ELF-1 (cell line): ENCODE data around the gene TPP1.

Source experiments
- DNase-seq: peaks from one replicate; pipeline ENCODE4 v3.0.0-alpha.2; 2016; ENCODE audit warnings: low read depth, low spot score

TPP1 gene

DNA sequence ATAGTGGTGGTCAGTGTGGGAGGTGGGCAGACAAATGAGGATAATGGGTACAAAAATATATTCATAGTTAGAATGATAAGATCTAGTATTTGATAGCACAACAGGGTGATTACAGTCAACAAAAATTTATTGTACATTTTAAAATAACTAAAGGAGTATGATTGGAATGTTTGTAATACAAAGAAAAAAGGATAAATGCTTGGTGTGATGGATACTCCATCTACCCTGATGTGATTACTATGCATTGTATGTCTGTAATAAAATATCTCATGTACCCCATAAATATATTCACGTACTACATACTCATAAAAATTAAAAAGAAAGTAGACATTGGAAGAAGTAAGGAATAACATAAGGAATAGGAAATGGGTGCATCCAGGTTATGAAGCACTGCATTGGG lies 31.2 kb downstream of the TPP1 start:
- DNase-seq, result no peak

DNA sequence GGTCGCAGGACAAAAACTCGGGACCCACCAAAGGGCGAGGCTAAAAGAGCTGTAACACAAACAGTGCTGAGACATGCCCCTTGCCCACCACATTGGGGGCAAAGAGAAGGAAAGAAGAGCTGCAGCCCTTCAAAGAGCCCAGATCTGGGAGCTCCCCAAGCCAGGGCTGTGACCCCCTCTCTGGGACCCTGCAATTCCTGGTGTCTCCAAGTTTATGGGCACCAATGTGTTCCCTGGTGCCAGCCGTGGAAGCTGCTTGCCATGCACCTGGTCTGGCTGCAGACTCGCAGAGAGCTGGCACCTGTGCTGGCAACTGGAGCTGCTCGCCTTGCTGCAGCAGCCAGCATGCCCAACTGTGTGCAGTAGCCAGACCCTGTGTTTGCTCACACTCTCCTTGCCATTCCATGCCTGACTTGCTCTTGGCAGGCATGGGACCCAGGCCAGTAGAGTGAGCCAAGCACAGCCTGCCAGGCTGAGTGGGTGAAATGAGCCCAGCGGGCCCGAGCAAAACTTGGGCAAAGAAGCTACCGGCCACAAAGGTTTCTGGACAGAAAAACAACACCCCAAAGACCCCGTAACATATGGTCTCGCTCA lies 31.8 kb downstream of the TPP1 start:
- DNase-seq, result no peak

DNA sequence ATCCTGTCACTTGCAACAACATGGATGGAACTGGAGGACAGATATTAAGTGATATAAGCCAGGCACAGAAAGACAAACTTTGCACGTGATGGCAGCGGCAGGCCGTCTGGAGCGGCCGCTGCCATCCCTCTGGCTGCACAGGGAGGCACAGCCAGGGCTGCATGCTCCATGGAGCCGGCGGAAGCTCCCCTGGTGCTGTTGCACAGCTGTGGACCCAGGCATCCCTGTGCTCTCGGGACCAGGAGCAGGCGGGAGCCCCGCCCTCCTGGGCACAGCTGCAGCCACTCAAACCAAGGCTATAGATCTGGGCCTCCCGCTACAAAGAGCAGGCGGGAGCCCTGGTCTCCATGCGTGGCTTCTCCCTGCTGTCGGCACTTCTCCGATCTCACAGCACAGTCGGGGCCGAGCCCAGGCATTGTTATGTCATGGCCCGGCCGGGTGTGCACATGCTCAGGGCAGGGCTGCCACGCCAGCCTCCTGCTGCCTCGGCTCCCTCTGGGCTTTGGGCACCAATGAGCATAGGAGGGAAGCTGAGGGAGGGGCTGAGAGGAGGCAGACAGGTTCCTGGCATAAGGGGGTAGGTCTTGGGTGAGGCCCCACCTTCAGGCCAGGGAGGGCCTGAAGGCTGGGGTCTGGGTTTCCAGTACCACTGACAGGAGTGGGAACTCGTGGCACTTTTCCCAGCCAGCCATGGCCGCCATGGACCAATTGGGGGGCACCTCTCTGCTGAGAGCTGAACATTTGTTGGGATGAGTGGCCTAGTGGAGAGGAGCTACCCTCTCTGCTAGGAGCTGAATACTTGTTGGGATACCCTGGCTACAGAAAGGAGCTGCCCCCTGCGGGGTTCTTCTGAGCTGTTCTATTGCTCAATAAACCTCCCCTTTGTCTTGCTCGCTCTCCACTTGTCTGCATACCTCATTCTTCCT lies 32.5 kb downstream of the TPP1 start:
- DNase-seq, result no peak

DNA sequence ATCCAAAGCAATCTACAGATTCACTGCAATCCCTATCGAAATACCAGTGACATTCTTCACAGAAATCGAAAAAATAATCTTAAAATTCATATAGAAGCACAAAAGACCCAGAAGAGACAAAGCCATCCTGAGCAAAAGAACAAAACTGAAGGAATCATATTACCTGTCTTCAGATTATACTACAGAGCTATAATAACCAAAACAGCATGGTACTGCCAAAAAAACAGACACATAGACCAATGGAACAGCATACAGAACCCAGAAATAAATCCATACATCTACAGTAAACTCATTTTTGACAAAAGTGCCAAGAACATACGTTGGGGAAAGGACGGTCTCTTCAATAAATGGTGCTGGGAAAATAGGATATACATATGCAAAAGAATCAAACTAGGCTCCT lies 34.7 kb downstream of the TPP1 start:
- no peak for DNase-seq

DNA sequence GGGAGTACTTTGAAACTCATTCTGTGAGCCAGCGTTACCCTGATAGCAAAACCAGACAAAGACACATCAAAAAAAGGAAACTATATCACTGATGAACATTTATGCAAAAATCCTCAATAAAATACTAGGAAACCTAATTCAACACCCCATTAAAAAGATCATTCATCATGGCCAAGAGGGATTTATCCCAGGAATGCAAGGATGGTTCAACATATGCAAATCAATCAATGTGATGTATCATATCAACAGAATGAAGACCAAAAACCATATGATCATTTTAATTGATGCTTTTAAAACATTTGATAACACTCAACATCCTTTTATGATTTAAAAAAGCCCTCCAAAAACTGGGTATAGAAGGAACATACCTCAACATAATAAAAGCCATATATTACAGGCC lies 35.6 kb downstream of the TPP1 start:
- no peak for DNase-seq

DNA sequence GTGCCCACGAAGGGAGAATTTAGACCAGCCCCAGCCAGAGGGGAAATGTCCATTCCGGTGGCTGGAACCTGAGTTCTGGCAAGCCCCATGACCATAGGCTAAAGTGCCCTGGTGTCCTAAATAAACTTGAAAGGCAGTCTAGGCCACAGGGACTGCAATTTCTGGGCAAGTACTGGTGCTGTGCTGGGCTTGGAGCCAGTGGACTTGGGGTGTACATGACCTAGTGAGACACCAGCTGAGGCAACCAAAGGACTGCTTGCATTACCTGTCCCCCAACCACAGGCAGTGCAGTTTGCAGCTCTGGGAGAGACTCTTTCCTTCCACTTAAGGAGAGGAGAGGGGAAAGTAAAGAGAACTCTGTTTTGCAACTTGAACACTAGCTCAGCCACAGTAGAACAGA lies 39.5 kb downstream of the TPP1 start:
- no peak for DNase-seq

DNA sequence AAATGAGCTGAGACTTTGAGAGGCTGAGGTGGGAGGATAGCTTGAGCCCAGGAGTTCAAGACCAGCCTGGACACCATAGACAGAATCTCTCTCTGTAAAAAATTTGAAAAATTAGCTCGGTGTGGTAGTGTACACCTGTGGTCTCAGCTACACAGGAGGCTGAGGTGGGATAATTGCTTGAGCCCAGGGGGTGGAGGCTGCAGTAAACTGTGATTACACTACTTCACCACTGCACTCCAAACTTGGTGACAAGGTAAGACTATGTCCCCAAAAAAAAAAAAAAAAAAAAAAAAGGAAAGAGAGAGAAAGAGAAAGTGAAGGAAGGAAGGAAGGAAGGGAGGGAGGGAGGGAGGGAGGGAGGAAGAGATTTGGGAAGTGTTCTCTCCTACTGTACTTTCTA lies 41.1 kb downstream of the TPP1 start:
- no peak for DNase-seq

DNA sequence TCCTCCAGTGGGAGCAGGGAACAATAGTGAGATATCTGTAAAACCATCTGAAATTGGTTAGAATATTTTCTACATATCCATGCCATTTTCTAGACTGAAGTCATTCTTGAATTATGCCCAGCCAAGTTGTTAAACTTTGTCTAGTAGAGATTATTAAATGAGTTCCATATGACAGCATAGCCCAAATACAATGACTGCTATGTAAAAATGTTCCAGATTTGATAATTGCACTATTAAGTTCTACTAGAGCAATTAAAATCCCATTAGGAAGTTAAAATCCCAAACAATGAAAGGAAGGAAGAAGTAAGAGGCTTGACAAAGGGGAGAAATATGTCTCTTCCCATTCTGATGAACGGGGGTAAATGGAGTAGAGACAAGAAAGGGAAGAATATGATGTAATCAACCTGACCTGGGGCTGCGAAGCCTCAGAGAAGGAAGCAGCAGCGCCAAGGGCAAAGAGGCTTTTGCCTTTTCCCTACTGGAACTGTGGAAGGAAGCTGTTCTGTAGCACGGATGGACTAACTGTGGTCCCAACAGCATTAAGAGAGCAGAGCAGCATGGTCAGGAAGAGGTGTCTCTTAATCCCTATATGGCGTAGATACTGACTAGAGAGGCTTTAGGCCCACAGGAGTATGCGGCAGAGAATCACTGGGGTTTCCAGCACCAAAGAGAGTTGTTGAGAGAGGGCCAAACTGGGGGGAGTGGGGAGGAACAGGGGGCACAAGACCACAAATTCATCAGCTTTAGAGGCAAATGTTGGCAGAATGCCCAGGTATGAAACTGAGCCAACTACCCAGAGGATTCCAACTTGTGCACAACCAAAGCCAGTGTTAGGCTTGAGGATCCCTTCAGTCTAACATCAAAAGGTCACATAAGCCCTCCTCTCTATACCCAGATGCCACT lies 42.5 kb downstream of the TPP1 start:
- no peak for DNase-seq

DNA sequence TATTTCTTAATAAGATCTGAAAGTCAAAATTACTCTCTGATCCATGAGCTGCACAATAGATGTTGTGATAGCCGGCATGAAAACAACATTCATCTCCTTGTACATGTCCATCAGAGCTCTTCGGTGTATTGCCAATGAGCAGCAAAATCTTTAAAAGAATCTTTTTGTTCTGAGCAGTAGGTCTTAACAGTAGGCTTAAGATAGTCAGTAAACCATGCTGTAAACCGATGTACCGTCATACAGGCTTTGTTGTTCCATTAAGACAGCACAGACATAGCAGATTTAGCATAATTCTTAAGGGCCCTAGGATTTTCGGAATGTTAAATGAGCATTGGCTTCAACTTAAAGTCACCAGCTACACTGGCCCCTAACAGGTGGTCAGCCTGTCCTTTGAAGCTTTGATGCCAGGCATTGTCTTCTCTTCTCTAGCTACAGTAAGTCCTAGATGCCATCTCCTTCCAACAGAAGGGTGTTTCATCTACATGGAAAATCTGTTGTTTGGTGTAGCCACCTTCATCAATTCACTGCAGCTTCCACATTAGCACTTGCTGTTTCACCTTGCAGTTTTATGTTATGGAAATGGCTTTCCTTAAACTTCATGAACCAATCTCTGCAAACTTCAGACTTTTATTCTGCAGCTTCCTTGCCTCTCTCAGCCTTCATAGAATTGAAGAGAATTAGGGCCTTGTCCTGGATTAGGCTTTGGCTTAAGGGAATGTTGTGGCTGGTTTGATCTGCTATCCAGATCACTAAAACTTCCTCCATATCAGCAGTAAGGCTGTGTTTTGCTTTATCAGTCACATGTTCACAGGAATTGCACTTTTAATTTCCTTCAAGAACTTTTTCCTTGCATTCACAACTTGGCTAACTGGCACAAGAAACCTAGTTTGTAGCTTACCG lies 44.2 kb downstream of the TPP1 start:
- DNase-seq, result no peak

DNA sequence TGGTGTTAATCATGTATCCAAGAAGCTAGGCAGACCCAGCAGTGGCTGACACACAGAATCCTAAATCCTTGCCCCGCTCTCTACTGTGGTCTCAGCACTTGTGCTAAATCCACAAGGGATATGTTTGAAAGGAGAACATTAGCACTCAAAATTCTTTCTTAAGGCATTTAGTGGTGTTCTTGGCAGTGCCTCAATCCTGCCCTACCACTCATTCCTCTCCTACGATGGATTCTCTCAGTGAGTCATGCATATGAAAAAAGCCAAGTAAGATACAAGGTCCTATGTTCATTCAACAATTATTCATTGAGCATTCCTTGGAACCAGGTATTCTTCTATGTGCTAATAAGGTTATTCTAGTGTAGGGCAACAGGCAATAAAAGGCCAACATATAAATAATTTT lies 47.0 kb downstream of the TPP1 start:
- DNase-seq, result no peak

DNA sequence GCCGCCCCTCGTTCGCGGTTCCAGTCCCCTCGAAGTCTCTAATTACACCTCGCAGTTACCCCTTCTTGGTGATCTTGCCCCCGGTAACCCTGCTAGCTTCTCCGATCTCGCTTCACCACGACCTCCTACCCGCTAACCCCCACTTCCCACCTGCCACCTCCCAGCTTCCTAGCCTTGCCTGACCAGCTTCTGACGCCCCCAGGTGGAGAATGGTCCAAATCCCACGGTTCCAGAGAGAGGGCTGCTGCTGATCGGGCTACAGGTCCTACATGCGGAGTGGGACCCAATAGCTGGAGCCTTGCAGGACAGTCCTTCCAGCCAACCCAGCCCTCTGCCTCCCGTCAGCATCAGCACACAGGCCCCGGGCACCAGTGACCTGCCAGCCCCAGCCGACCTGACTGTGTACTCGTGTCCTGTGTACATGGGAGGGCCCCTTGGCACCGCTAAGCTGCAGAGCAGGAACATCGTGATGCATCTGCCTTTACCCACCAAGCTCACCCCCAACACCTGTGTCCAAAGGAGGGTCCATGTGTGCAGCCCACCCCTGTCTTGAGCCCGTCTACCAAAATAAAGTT lies 47.7 kb downstream of the TPP1 start:
- peak; percentile 29 for DNase-seq

DNA sequence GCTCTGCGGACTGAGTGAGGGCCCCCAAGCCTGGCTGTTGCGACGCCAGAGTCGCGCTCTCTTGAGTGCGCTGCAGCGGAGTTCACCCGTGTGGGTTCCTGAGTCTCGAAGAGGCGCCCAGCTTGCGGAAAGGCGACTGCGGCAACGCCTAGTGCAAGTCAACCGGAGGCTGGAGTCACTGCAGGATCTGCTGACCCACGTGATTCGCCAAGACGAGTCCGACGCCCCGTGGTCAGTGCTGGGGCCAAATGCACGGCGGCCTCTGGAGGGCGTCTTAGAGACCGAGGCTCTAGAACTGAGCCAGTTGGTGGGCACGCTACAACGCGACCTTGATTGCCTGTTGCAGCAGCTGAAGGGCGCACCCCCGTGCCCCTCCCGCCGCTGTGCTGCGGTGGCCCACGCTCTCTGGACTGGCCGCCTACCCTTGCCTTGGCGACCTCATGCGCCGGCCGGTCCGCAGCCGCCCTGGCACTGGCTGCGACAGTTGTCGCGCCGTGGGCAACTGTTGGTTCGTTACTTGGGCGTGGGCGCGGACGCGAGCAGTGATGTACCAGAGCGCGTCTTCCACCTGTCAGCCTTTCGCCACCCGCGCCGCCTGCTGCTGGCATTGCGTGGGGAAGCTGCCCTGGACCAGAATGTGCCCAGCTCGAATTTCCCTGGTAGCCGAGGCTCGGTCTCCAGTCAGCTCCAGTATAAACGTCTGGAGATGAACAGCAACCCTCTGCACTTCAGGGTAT lies 48.4 kb downstream of the TPP1 start:
- peak; percentile 45 for DNase-seq

DNA sequence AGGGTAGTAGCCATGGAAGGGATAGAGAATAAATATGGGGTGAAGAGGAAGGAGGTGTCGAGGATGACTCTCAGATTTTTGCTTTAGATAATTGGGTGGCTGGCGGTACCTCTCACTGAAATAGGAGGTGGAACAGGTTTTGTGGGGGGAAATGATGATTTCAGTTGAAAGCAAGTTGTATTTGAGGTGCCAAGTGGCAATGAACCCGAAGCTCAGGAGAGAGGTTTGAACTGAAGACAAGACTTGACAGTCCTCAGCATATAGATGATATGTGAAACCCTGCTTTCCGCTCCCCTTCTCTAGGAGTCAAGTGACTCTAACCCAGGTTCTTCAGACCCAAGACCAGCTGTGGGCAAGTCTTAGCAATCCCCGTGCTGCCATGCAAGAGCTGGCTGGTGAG lies 49.5 kb downstream of the TPP1 start:
- DNase-seq, result no peak

DNA sequence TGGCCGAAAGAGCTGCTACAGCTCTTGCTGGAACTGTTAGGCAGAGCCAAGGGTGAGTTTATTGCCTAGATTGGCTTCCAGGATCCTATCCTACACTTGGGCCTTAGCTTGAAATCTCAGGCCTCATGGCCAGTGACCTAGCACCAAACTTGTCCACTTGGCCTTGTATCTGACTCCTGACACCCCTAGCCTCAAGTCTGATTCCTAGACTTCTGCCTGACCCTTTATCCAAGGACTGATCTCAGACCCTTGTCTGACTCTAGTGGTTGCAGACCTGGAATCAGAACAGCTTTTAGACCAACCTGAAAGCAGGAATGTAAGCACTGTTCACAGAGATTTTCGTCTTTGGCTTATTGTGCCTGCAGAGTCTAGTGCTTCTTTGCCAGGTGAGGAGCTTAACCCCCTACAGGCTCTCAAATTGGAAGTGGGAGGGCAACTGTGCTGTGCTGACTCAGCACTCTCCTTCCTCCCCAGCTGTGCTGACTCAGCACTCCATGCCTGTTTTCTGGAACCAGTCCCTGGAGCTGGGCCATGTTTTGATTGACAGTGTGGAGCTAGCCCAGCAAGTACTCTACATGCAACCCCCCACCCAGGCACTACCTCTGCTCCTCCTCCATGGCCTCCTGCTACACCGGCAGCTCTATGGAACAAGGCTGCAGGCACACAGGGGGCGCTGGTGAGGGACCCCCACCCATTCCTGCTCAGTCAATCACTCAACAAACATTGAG lies 50.9 kb downstream of the TPP1 start:
- peak; percentile 92 for DNase-seq

DNA sequence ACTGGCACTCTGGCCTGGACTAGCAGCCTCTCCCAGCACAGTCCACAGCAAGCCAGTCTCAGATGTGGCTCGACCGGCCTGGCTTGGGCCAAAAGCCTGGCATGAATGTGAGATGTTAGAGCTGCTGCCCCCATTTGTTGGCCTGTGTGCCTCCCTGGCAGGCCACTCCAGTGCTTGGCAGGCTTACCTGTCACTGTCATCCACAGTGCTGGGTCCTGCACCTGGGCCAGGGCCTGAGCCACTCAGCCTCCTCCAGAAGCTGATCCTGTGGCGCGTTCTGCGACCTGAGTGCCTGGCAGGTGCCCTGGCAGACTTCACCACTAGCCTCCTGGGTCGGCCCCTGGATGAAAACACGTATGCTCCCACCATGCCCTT lies 51.9 kb downstream of the TPP1 start:
- no peak for DNase-seq

DNA sequence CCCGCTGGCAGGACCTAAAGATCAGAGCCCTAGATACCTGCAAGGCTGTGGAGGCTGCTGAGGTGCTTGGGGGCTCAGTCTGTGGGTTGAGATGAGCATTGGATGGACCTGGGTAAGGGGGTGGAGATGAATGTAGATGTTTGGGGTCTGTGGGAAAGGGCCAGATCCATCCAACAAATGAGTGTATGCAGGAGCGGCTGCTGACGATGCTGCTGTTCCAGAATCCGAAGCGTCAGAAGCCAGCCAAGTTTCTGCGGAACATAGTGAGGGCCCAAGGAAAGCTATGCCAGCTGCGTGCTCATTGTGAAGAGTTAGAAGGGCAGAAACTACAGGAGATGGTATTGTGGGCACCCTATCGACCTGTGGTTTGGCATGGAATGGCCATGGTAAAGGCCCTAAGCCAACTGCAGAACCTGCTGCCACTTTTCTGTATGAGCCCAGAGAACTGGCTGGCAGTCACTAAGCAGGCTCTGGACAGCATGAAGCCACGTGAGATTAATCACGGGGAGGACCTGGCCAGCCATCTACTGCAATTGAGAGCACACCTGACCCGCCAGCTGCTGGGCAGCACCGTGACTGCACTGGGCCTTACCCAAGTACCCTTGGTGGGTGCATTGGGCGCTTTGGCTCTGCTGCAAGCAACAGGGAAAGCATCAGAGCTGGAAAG lies 52.4 kb downstream of the TPP1 start:
- DNase-seq, result no peak

DNA sequence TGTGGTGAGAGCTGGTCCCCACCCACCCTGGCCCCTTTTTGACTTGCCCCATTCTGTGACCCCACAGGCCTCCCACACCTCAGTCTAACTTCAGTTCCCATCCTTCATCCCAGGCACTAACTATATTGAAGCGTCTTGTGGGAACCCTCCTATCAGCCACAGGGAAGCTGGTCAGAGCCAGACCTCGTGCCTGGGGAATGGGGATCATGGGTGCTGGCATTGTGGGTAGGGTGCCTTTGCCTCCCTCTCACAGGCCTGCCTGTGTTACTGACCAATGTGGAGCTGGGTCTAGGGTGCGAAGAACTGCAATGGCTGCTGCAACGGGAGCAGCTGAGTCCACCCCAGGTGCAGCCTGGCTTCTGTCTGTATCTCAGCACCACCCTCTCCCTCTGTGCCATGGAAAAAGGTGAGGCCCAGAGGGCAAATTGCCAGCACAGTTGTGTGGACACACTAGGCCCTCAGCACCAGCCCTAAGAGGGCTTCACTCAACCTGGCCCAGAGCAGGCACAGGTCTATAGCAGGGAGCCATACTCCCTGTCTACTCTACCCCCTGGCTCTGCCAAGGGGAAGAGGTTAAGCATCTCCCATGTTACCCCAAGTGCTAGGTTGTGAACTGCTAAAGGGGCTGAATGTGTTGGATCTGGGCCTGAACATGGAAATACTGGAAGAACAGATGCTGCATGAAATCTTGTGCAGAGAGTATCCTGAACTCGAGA lies 53.1 kb downstream of the TPP1 start:
- no peak for DNase-seq

DNA sequence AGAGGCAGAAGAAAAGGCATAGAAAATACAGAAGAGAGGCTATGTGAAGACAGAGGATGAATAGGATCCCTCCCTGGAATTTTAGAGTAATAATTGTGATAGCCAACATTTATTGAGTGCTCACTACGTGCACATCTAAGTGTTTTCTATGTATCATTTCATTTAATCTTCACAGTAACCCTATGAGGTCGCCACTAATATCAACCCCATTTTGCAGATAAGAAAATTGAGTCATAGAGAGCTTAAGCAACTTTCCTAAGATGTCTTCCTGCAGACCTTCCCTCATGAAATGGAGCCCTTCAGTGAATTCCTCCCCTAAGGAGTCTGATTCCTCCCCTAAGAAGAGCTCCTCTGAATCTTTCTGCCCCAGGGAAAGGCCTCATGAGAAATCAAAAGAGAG lies 53.9 kb downstream of the TPP1 start:
- no peak for DNase-seq
